HEK293T (cell line): ENCODE data around the gene SOX12.

ENCODE experiments used
- ARNT ChIP-seq: fragments of 450-650 bp; IDR thresholded peaks from 2 replicates; pipeline ENCODE4 v1.6.1; 2017; ENCODE audit warnings: mild to moderate bottlenecking
- BHLHE40 ChIP-seq: fragments of 450-650 bp; IDR thresholded peaks from 2 replicates; pipeline ENCODE4 v1.6.1; 2016; ENCODE audit warnings: mild to moderate bottlenecking, moderate library complexity, borderline replicate concordance
- ELF4 ChIP-seq: fragments of 450-650 bp; IDR thresholded peaks from 2 replicates; pipeline ENCODE4 v1.6.1; 2017; ENCODE audit warnings: antibody characterized with exemption
- FOXA1 ChIP-seq: fragments of 450-650 bp; IDR thresholded peaks from 2 replicates; pipeline ENCODE4 v1.6.1; 2016; ENCODE audit warnings: mild to moderate bottlenecking
- FOXK2 ChIP-seq: fragments of 450-650 bp; IDR thresholded peaks from 2 replicates; pipeline ENCODE4 v1.6.1; 2016; ENCODE audit warnings: mild to moderate bottlenecking
- FOXM1 ChIP-seq: fragments of 450-650 bp; IDR thresholded peaks from 2 replicates; pipeline ENCODE4 v1.6.1; 2017; ENCODE audit warnings: mild to moderate bottlenecking, borderline replicate concordance
- HDGF ChIP-seq: fragments of 450-650 bp; IDR thresholded peaks from 2 replicates; pipeline ENCODE4 v1.6.1; 2017; ENCODE audit warnings: antibody characterized with exemption, borderline replicate concordance
- LEF1 ChIP-seq: fragments of 450-650 bp; IDR thresholded peaks from 2 replicates; pipeline ENCODE4 v1.6.1; 2017; ENCODE audit warnings: mild to moderate bottlenecking, borderline replicate concordance
- NFRKB ChIP-seq: fragments of 450-650 bp; IDR thresholded peaks from 2 replicates; pipeline ENCODE4 v1.6.1; 2016; ENCODE audit warnings: mild to moderate bottlenecking, moderate library complexity
- SP1 ChIP-seq: fragments of 450-650 bp; IDR thresholded peaks from 2 replicates; pipeline ENCODE4 v1.6.1; 2017
- SUZ12 ChIP-seq: fragments of 450-650 bp; IDR thresholded peaks from 2 replicates; pipeline ENCODE4 v1.6.1; 2016; ENCODE audit warnings: mild to moderate bottlenecking
- TARDBP ChIP-seq: fragments of 450-650 bp; IDR thresholded peaks from 2 replicates; pipeline ENCODE4 v1.6.1; 2016
- ZNF384 ChIP-seq: fragments of 450-650 bp; IDR thresholded peaks from 2 replicates; pipeline ENCODE4 v1.6.1; 2016
- TF ChIP-seq, protein P1 (sequence below): fragments of 450-650 bp; IDR thresholded peaks from 2 replicates; pipeline ENCODE4 v1.6.1; 2016

GRCh38 chr20:358891-359555 lies 33.7 kb downstream of the SOX12 start:
- TF ChIP-seq FOXA1 (no peak), ELF4 (no peak), TARDBP (no peak), ARNT (no peak), HDGF (no peak), BHLHE40 (no peak), SUZ12 (no peak), ZNF384 (no peak), LEF1 (no peak), SP1 (no peak), FOXM1 (no peak), NFRKB (no peak), FOXK2 (no peak)
- TF ChIP-seq, protein P1, sequence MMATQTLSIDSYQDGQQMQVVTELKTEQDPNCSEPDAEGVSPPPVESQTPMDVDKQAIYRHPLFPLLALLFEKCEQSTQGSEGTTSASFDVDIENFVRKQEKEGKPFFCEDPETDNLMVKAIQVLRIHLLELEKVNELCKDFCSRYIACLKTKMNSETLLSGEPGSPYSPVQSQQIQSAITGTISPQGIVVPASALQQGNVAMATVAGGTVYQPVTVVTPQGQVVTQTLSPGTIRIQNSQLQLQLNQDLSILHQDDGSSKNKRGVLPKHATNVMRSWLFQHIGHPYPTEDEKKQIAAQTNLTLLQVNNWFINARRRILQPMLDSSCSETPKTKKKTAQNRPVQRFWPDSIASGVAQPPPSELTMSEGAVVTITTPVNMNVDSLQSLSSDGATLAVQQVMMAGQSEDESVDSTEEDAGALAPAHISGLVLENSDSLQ = no peak
